Right lobe of liver (tissue), 4 donors: Measurements from ENCODE around the gene CTIF.

ENCODE experiments used
- POLR2A ChIP-seq: fragments of 450-650 bp; IDR thresholded peaks from one replicate; pipeline ENCODE4 v1.6.1; 2017; ENCODE audit warnings: antibody characterized with exemption, mild to moderate bottlenecking
- TF ChIP-seq, protein P1 (sequence below), 4 donors: fragments of 200-600 bp in 3 of 4; fragments of 450-650 bp in 1 of 4; IDR thresholded peaks; one replicate each; pipeline versions ENCODE4 v1.5.1 to v1.8.0; 2016 to 2022; ENCODE audit warnings: antibody characterized with exemption in 4 of 4, mild to moderate bottlenecking in 2 of 4
- donor health status: DM: no; HTN: no; CAD: no.
- donor health status: DM: no; HTN: no; CAD: no.
- donor health status: DM: no; HTN: yes; CAD: no.

DNA sequence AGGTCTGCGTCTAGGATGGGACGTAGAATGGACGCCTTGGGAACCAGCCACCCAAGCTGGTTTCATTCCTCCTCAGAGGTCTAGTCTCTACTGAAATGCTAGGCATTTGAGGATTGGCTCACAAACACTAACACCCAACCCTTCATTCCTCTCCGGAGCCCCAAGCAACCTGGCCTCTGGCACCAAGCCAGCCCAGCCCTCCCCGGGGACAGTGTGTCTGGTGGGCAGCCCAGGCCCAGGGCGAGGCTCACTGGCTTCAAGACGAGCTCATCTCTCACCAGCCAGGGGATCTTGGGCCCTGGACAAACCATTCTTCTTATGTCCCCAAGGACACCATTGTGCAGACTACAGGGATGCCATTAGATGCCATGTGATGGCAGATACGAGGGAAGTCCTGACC, 182.5 kb downstream of the CTIF start:
- TF ChIP-seq, protein P1, sequence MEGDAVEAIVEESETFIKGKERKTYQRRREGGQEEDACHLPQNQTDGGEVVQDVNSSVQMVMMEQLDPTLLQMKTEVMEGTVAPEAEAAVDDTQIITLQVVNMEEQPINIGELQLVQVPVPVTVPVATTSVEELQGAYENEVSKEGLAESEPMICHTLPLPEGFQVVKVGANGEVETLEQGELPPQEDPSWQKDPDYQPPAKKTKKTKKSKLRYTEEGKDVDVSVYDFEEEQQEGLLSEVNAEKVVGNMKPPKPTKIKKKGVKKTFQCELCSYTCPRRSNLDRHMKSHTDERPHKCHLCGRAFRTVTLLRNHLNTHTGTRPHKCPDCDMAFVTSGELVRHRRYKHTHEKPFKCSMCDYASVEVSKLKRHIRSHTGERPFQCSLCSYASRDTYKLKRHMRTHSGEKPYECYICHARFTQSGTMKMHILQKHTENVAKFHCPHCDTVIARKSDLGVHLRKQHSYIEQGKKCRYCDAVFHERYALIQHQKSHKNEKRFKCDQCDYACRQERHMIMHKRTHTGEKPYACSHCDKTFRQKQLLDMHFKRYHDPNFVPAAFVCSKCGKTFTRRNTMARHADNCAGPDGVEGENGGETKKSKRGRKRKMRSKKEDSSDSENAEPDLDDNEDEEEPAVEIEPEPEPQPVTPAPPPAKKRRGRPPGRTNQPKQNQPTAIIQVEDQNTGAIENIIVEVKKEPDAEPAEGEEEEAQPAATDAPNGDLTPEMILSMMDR (IDR thresholded peaks at IDR 0.05): no peak
- no peak for TF ChIP-seq POLR2A
